GM12865 (cell line): ENCODE measurements around the gene OR52I1.
A peak's percentile ranks its signal among the peaks of the same experiment; 100 is the strongest.

ENCODE experiments used
- DNase-seq: peaks from one replicate; pipeline ENCODE4 v3.0.0; 2010; ENCODE audit warnings: low read depth
- H3K4me3 ChIP-seq: 2 replicates; pipeline ENCODE4 v1.5.1; 2011; ENCODE audit warnings: mild to moderate bottlenecking, low read depth, low read length, control low read depth
- CTCF ChIP-seq: IDR thresholded peaks from 2 replicates; pipeline ENCODE4 v1.5.1; 2011; ENCODE audit warnings: low read length, control low read depth, low read depth, inconsistent platforms; ENCODE audit not compliant: insufficient read depth; ENCODE audit errors: missing control alignments

The OR52I1 gene

GRCh38 chr11:4636962-4637661 is 43.3 kb downstream of the OR52I1 start, which contains the start of gene OR51D1:
TSS of gene OR51D1 (plus strand) at chr11:4637477. CDS start at chr11:4639791, 2,314 bp downstream.
- TF ChIP-seq CTCF: peak; percentile 96
- no peak within 1 kb of the TSS for H3K4me3 ChIP-seq
- peak; percentile 77 for DNase-seq

- no peak for TF ChIP-seq CTCF
- H3K4me3 ChIP-seq: no peak overlapping the region
Observed at GRCh38 chr11:4637662-4638047, 43.8 kb downstream of the OR52I1 start.

GRCh38 chr11:4639931-4640330 is 46.1 kb downstream of the OR52I1 start:
- H3K4me3 ChIP-seq: no peak overlapping the region
- no peak for TF ChIP-seq CTCF
- DNase-seq: no peak

More at GRCh38 chr11:4637662-4638047, 43.8 kb downstream of the OR52I1 start:
- no peak for DNase-seq

GRCh38 chr11:4641501-4641900 is 47.7 kb downstream of the OR52I1 start:
- TF ChIP-seq CTCF: no peak
- DNase-seq: no peak
- H3K4me3 ChIP-seq: no peak overlapping the region

- H3K4me3 ChIP-seq: no peak overlapping the region
- TF ChIP-seq CTCF: no peak
- DNase-seq: no peak
Observed at GRCh38 chr11:4642043-4642442, 48.2 kb downstream of the OR52I1 start.

GRCh38 chr11:4643076-4643475 is 49.2 kb downstream of the OR52I1 start:
- no peak for DNase-seq
- no peak for TF ChIP-seq CTCF
- H3K4me3 ChIP-seq: no peak overlapping the region

GRCh38 chr11:4643682-4644081 is 49.8 kb downstream of the OR52I1 start, which contains the start of gene OR51E1:
TSS of gene OR51E1 (plus strand) at chr11:4643982. CDS start at chr11:4652527, 8,545 bp downstream.
- H3K4me3 ChIP-seq: no peak within 1 kb of the TSS
- no peak for TF ChIP-seq CTCF
- DNase-seq: no peak
